Stimulated activated CD4-positive, alpha-beta T cell treated with anti-CD3 and anti-CD28 coated beads, Interleukin-2, amount 100 ng/mL, for 24 hours (primary cell): Measurements from ENCODE around the gene GORASP1.
A peak's percentile ranks its signal among the peaks of the same experiment; 100 is the strongest.

Source experiments
- DNase-seq, 2 donors: peaks; one replicate each; pipeline ENCODE4 v3.0.0-alpha.2; 2020

GORASP1 gene

DNA sequence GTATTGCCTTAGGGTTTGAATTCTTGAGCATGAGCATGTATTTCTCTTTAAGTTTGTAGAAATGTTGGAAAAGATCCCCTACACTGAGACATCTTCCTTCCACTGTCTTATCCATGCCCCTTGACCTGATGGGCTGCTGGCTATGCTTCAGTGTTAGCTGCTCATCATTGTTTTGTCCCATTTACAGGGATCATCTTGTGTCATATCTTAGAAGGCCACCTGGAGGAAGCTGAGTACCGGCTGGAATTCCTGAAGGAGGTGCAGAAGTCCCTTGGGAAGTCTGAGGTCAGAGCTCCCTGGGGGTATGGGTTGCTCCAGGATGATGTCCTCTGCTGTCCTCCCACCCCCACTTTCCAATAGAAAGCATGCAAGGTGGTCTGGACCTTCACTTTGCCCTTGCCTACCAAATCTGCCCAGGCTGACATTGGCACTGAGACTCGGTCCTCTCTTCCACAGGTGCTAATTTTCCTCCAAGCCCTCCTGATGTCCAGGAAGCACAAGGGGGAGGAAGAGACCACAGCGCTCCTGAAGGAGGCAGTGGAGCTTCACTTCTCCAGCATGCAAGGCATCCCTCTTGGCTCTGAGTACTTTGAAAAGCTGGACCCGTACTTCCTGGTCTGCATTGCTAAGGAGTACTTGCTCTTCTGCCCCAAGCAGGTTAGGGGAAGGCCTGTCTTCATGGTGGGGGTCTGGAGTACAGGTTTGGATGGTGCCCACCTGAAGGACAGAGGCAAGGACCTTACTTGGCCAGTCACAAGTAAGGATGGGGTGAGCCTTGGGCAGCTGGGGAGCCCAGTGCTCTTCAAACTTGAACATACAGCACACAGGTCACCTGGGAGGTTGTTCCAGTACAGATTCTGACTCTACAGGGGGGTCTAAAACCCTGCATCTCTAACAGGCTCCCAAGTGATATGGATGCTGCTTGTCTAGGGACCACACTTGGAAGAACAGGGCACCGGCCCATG, 17.7 kb upstream of the GORASP1 start:
- DNase-seq, result no peak

DNA sequence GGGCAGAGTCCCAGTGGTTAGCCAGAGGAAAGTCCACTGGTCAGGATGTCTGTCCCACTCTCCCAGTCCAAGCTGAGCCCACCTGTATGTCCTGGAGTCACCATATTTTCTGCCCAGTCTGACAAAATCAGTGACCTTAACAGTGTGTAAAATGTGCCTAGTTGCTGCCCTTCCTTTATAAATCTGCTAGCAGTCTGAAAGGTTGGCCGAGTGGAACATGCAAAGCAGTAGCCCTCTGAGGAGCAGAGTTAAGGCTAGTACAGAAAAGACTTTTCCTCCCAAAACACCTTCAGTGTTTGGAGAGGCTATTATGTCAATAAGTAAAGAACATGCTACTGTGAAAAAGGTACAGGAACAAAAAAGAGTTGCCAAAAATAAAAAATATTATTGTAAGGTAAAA, 15.4 kb upstream of the GORASP1 start:
- no peak for DNase-seq

DNA sequence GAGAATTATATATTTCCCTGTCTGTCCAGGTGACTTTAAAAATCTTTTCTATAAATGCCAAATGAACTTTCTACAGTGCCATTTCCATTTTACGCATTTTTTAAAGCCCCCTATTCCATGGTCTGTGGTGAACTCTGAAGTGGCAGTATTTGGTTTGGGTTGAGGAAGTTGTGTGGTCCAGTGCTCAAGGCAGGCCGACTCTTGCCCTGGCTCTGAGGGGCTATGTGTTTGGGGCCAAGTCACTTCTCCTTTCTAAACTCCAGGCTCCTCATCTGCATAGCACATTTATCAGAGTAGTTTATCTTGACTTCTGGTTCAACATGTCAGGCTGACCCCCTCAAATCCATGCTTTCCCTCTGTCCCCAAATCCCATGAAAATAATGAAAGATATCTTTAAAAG, 14.2 kb upstream of the GORASP1 start:
- DNase-seq, result no peak

DNA sequence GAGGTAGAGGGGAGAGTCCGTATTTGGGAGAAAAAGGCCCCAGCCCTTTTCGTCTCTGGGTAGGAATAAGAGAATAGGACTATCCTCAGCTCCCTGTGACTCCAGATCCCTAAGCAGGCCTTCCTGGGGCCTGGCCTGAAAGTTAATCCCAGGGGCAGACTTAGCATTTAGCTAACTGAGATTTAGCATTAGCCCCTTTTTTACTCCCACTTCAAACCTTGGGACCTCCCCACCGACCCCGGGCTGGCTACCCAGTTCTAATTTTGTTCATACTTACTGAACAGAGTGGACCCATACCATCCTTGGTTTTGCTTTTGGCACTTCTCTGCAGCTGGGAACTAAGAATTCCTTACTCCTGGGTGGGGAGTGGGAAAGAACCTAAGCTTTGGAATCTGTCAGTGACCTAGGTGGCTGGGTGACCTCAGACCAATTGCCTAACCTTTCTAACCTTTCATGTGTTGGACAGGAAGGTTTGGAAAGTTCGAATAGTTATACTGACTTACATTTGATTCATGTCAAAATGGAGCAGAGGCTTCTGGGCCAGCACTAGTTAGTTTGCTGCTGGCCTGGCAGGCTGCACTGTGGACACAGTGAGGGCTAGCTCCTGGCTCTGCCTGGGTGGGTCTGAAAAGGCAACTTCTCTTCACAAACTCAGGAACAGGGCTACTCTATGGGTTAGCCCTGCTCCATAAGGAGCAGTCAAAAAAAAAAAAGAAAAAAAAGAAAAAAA, 11.7 kb upstream of the GORASP1 start:
- no peak for DNase-seq

- DNase-seq, result no peak
Observed at GRCh38 chr3:39118079-39118478, 10.7 kb upstream of the GORASP1 start.

DNA sequence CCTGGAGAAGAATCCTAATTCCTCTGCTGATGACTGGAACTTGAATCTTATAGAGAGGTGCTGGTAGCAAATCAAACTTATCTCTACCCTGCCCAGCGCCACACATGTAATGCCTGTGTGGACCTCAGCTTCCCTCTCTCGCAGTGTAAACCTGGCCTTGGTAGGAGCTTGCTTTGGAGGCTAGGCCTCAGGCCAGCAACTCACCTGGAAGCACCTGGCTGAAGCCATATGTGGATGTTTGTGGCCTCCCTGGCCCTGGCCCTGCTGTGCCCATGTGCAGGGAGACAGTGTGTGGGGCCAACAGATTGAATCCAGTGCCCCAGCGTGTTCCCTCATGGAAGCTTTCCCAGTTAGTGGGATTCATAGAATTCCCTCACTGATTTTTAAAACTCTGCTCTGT, 8.4 kb upstream of the GORASP1 start:
- no peak for DNase-seq

DNA sequence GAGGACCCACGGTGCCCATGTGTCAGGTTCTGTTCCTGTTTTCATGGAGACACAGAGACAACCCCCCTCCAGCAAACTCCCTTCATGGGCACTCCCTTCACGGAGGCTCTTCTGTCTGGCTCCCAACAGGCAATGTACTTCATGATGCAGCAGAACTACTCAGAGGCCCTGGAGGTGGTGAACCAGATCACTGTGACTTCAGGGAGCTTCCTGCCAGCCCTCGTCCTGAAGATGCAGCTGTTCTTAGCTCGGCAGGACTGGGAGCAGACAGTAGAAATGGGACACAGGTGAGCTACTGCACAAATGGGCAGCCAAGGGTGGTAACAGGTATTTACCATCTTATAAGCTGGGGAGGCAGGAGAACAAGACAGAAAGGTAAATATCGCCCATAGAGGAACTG, 7.0 kb upstream of the GORASP1 start:
- DNase-seq, result no peak

- DNase-seq, result no peak
Observed at GRCh38 chr3:39113291-39113690, 5.9 kb upstream of the GORASP1 start.

- DNase-seq, result peak in 1 of 2 donors; percentile 9
Observed at GRCh38 chr3:39112535-39112934, 5.1 kb upstream of the GORASP1 start.

DNA sequence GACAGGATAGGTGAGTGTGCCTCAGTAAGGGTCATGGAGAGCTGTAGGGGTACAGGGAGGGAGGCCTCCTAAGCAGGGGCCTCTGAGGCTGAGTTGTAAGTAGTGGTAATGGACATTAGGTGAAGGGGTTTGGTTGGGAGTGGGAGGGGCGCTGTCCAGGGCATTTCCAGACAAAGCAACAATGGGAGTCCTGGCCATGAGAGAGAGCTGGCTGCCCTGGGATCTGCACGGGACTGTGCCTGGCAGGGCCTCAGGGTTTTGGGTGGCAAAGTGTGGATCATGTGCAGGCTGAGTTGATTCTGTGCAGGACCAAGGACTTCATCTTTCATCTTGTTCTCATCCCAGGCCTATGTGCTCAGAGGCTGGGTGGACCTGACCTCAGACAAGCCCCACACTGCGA, 4.7 kb upstream of the GORASP1 start:
- DNase-seq, result no peak

- peak in 1 of 2 donors; percentile 16 for DNase-seq
Observed at GRCh38 chr3:39110041-39110639, 2.7 kb upstream of the GORASP1 start.

DNA sequence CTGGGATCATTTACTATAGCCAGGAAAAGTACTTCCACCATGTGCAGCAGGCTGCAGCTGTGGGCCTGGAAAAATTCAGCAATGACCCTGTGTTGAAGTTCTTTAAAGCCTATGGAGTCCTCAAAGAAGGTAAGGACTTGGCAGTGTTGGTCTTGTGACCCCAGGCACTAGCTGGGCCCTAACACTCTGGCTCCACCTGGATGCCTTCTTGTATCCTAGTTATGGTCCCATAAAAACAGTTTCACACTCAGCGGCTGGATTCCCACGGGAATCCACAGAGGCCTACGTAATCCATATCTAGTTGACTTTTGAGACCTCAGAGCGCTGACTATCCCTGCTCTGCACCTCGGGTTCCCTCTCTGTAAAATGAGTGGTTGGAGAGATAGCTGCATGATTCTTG, 1.7 kb upstream of the GORASP1 start:
- no peak for DNase-seq

DNA sequence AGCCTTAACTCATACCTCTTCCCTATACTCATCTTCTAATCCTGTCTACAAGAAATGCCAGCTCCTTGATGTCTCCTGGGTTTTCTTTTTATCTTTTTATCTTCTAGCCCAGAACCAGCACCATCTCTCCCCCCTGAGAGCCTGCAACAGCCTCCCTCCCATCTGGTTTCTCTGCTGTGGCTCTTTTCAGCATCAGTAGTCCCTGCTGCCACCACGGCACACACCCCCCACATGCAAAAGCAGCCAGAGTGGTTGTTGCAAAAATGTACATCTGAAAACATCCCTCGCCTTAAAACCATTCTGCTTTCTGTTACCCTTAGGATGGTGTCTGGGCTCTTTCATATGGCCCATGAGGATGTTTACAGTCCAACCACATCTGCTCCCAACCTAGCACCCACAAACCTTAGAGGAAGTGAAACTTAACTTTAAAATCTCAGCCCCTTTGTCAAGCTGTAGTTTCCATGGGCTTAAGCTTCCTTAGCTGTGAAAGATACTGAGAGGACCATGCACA, 828 bp upstream of the GORASP1 start:
- no peak for DNase-seq

- peak; percentile 32 to 38 for DNase-seq
Observed at GRCh38 chr3:39106851-39107387, 508 bp downstream of the GORASP1 start.

DNA sequence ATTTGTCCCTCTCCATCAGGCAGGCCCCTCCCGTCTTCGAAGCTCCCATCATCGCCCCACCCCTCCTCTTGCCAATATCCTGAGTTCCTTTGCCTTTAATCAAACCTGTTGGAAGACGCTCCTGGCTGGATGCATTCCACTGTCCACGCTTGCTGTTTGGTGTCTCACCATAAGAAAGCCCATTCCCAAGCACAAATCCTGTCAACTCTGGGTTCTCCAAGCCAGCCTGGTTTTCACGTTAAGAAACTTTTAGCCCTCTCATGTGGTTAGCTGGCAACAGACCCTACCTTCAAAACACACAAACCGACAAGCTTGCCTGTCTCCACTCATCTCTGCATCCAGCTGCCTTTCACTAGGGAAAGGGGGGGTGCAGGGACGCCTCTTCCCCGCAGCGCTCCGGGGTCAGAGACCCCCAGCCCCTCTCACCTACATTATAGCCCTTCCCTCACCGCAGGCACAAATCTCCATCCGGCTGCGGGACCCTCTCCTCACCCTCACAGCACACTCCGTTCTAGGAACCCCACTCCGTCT, 1.1 kb downstream of the GORASP1 start:
- no peak for DNase-seq

GRCh38 chr3:39105687-39106063, 1.8 kb downstream of the GORASP1 start:
- no peak for DNase-seq

DNA sequence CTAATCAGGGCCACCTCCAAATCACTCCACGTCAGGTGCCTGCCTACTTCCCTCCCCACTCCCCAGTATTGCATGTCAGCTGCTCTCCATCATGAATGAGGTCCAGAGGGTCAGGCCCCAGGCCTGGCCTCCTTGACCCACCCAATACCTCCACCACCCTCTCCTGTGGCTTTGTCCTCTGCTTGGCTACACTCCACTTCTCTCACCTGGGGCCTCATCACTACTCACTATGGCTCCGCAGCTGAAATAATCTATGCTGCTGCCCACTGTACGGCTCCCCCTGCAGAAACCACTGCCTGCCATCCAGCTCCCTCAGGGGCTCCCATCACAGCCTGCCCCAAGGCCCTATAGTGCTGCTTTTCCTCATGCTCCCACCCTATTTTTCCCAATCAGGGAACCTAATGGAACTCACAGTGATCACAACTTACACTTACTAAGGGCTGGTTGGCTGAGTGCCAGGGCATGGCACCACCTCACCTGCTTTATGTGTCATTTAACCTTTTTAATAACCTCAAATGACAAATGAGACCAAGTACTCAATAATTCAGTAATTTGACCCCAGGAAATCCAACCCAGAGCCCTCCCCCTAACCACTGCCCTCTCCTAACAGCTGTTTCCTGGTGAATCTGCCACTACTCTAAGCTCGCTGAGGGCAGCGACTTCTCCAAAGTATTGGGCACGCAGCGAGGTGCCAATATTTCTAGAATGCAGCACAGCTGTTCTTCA, 2.3 kb downstream of the GORASP1 start:
- DNase-seq, result peak in 1 of 2 donors; percentile 20

DNA sequence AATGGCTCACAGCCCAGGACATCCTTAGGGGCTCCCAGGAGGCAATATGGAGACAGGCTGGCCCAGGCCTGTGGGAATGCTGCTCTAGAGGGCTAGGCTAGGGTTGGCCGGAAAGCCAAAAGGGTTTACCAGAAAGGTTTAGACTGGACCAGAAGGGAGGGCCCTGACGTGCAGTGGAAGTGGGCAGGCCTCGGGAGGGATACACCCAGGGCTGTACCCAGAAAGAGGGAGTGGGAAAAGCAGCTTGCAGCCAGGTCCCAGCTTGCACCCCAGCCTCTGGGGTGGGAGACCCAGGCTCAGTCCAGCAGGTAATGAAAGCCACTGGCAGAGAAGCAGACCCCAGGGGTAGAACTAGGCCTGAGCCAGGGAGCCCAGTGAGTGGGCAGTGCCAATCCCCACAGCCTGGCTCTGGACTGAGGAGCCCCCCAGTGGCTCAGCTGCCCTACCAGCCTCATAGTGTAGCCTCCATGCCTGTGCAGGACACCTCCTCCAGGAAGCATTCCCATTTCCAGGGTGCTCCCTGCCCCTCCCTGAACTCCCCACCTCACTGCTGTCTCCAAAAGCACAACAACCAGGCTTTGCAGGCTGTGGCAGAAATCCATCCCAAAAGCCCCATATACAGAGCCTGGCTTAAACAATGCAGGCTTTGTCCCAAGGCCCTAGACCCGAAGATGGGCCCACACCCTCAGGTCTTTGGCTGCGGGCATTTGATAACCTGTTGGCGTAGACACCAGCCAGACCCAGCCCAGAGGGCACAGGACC, 3.5 kb downstream of the GORASP1 start:
- DNase-seq, result no peak

- DNase-seq, result no peak
Observed at GRCh38 chr3:39103324-39103693, 4.1 kb downstream of the GORASP1 start.

DNA sequence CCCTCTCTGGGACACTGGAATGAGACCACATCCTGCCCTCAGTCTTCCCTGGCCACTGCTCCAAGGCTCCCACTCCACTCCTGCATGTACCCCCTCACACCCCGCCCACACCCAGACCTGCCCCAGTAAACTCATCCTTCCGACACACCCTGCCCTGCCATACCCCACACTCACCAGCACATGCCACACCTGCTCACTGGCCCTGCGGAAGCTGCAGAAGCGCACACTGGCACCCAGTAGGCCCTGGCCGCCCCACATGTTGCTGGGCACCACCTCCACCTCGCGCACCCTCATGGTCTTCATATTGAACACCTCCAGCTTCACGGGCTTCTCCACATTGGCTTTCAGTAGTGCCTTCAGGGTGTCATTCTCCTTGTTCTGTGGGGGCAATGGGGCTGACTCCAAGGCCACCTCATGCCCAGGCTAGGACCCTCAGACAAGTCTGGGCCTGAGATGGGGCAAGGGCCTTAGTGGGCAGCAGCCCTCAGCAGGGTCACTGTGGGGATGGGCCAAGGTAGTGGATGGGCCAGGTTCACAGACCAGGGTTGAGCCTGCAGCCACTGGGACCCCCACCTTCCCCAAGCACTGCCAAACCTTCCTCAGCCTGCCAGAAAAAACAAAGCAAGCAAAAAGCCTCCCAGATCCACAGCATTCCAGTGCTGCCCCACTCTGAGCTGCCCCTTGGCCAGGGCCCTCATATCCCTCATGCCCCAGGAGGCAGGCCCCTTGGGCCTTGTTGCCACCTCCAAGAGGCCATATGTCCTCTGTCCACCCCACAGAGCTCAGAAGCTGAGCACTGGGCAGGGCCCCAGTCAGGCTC, 4.7 kb downstream of the GORASP1 start:
- no peak for DNase-seq
